Measurements from ENCODE around the gene TMEM221.

DNA sequence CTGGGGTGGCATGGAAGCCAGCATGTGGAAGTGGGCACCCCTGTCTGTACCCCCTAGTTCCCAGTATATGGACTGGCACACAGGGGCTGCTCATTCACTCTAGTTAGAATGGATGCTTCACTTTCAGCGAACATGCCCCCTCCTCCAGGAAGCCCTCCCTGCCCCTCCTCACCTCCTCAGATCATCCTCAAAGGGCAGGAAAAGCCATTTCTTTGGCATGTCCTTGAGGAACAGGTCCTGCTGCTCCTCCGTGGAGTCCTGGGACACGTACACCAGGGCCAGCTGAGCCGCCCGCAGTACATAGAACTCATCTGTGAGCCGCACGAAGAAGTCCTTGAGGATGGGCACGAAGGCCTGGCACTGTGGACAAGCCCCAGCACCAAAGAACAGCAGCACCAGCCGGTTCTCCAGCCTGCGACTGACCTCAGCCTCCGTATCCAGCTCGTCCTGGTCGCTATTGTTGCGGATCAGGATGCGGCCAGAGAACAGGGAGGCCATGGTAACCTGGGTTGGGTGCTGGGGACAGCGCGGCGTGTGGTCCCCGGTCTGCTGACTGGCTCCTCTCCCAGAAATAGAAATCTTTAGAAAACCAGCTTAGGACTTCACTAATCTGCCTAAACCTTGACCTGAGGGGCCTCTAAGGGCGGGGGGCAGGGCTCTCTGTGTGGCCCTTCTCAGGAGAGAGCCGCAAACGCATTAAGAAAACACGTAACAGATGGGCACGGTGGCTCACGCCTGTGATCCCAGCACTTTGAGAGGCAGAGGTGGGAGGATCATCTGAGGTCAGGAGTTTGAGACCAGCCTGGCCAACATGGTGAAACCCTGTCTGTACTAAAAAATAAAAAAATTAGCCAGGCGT lies 12.1 kb upstream of the TMEM221 start, which contains the start of gene NXNL1:
- TF ChIP-seq CTCF (IDR thresholded peaks at IDR 0.05) = no peak
- TF ChIP-seq POLR2AphosphoS5 (IDR thresholded peaks at IDR 0.05) = no peak
- TF ChIP-seq POLR2A (IDR thresholded peaks at IDR 0.05) = no peak
- no peak for TF ChIP-seq EP300 (IDR thresholded peaks at IDR 0.05; ENCODE audit: low read depth)
